CD14-positive monocyte (primary cell): ENCODE data around the gene BRSK2. TPM values are rescaled to one million over a fixed set of nuclear protein-coding genes. Genes with fewer than 3 reads are reported as not detected.

Experiments
- DNase-seq, 3 donors: peaks; one replicate each; pipeline ENCODE4 v3.0.0-alpha.2; 2011 to 2022
- H2AFZ ChIP-seq: 2 replicates; pipeline ENCODE4 v1.6.0; 2012; ENCODE audit warnings: mild to moderate bottlenecking, low read depth, low read length, inconsistent platforms; ENCODE audit not compliant: insufficient read depth, poor library complexity, severe bottlenecking
- H3K27ac ChIP-seq, 2 donors: 1 replicate in 1 of 2; 2 replicates in 1 of 2; pipeline ENCODE4 v1.5.1; 2012 to 2013; ENCODE audit warnings: low read length in 2 of 2, control low read depth in 1 of 2, inconsistent platforms in 1 of 2, low read depth in 1 of 2, mild to moderate bottlenecking in 1 of 2
- H3K27me3 ChIP-seq, 2 donors: one replicate each; pipeline versions ENCODE4 v1.6.0 to v1.6.1; 2011 to 2013; ENCODE audit warnings: low read length in 2 of 2; ENCODE audit not compliant: control insufficient read depth in 2 of 2, insufficient read depth in 2 of 2
- H3K36me3 ChIP-seq, 2 donors: replicated peaks in 1 of 2; 1 replicate in 1 of 2; 2 replicates in 1 of 2; pipeline versions ENCODE4 v1.5.1 to v1.6.1; 2012 to 2013; ENCODE audit warnings: low read length in 2 of 2, control low read depth in 1 of 2, inconsistent platforms in 1 of 2, mild to moderate bottlenecking in 1 of 2; ENCODE audit not compliant: insufficient read depth in 2 of 2, control insufficient read depth in 1 of 2
- H3K4me1 ChIP-seq, 2 donors: 1 replicate in 1 of 2; 2 replicates in 1 of 2; pipeline versions ENCODE4 v1.5.1 to v1.6.1; 2012 to 2013; ENCODE audit warnings: low read length in 2 of 2, control low read depth in 1 of 2, inconsistent platforms in 1 of 2, mild to moderate bottlenecking in 1 of 2, moderate library complexity in 1 of 2; ENCODE audit not compliant: insufficient read depth in 2 of 2, control insufficient read depth in 1 of 2
- H3K4me2 ChIP-seq: replicated peaks from 2 replicates; pipeline ENCODE3; 2012; ENCODE audit warnings: low read length, moderate library complexity, mild to moderate bottlenecking; ENCODE audit not compliant: poor library complexity, severe bottlenecking; ENCODE audit errors: extremely low read depth
- H3K4me3 ChIP-seq, 3 experiments: fragments of 200-600 bp in 1 of 3; sonication (generic) in 1 of 3; replicated peaks in 1 of 3; 1 replicate in 2 of 3; 2 replicates in 1 of 3; pipeline ENCODE4 v1.5.1; 2011 to 2013; ENCODE audit warnings: low read length in 3 of 3, mild to moderate bottlenecking in 3 of 3, control low read depth in 2 of 3, low read depth in 2 of 3, inconsistent platforms in 1 of 3, moderate library complexity in 1 of 3
- H3K79me2 ChIP-seq: 2 replicates; pipeline ENCODE4 v1.6.0; 2012; ENCODE audit warnings: mild to moderate bottlenecking, control low read depth, inconsistent platforms, low read length, moderate library complexity; ENCODE audit not compliant: insufficient read depth
- H3K9ac ChIP-seq: 2 replicates; pipeline ENCODE4 v1.6.0; 2017; ENCODE audit warnings: low read length, mild to moderate bottlenecking; ENCODE audit not compliant: insufficient read depth, poor library complexity, severe bottlenecking
- H3K9me3 ChIP-seq, 2 donors: replicated peaks in 1 of 2; 1 replicate in 1 of 2; 2 replicates in 1 of 2; pipeline versions ENCODE4 v1.5.1 to v1.6.1; 2012 to 2013; ENCODE audit warnings: low read length in 2 of 2, control low read depth in 1 of 2; ENCODE audit not compliant: control insufficient read depth in 1 of 2, insufficient read depth in 1 of 2
- H4K20me1 ChIP-seq: 2 replicates; pipeline ENCODE4 v1.6.0; 2012; ENCODE audit warnings: mild to moderate bottlenecking, low read length, control low read depth, moderate library complexity; ENCODE audit not compliant: insufficient read depth
- H3K27ac Mint-ChIP-seq, 7 donors: one replicate each; pipeline ENCODE4 v1.8.0; 2020; ENCODE audit warnings: mild to moderate bottlenecking in 7 of 7, mixed read lengths in 7 of 7, moderate library complexity in 6 of 7, inconsistent platforms in 2 of 7
- H3K27me3 Mint-ChIP-seq, 3 donors: one replicate each; pipeline ENCODE4 v1.8.0; 2021 to 2022; ENCODE audit warnings: low read depth in 3 of 3, mild to moderate bottlenecking in 3 of 3, mixed read lengths in 3 of 3, moderate library complexity in 3 of 3, inconsistent platforms in 1 of 3
- H3K36me3 Mint-ChIP-seq, 2 donors: one replicate each; pipeline ENCODE4 v1.8.0; 2020; ENCODE audit warnings: mixed read lengths in 2 of 2, inconsistent platforms in 1 of 2, mild to moderate bottlenecking in 1 of 2
- H3K4me1 Mint-ChIP-seq: one replicate; pipeline ENCODE4 v1.8.0; 2020; ENCODE audit warnings: mild to moderate bottlenecking, mixed read lengths
- H3K4me3 Mint-ChIP-seq, 2 donors: one replicate each; pipeline ENCODE4 v1.8.0; 2020; ENCODE audit warnings: mild to moderate bottlenecking in 2 of 2, mixed read lengths in 2 of 2, moderate library complexity in 1 of 2
- H3K9me3 Mint-ChIP-seq, 7 donors: one replicate each; pipeline ENCODE4 v1.8.0; 2020 to 2022; ENCODE audit warnings: mixed read lengths in 7 of 7, mild to moderate bottlenecking in 6 of 7, moderate library complexity in 6 of 7, inconsistent platforms in 2 of 7
- WGBS: methylation state at CpG from one replicate; pipeline ENCODE4 v1.1.5; 2013; ENCODE audit warnings: missing lambda C conversion rate; ENCODE audit not compliant: insufficient coverage; 5-methylcytosine and 5-hydroxymethylcytosine counted together
- intact Hi-C, 2 donors: fragments of 100-400 bp; cut with micrococcal nuclease; formaldehyde crosslinking; loops; one replicate each; pipeline versions ENCODE4 v1.15.0 to v1.15.1; 2023
- polyA plus RNA-seq, 3 donors: library from polyadenylated mRNA; depleted of rRNA in 1 of 3; unstranded in 2 of 3; stranded (reverse) in 1 of 3; fragments of 300-500 nt in 2 of 3; fragments of >200 nt in 1 of 3; fragmentation: Illumina TruSeq in 2 of 3; gene quantifications; 1 replicate in 2 of 3; 2 replicates in 1 of 3; pipeline ENCODE4 v1.2.3, GENCODE V29; 2012 to 2021
- TF ChIP-seq, protein P1 (sequence below): fragments of 200-600 bp; IDR thresholded peaks from one replicate; pipeline ENCODE4 v1.8.0; 2022; ENCODE audit warnings: antibody characterized with exemption, mild to moderate bottlenecking

The BRSK2 gene
- polyA plus RNA-seq, 3 donors, result 0.13 TPM; not detected in 2

DNA sequence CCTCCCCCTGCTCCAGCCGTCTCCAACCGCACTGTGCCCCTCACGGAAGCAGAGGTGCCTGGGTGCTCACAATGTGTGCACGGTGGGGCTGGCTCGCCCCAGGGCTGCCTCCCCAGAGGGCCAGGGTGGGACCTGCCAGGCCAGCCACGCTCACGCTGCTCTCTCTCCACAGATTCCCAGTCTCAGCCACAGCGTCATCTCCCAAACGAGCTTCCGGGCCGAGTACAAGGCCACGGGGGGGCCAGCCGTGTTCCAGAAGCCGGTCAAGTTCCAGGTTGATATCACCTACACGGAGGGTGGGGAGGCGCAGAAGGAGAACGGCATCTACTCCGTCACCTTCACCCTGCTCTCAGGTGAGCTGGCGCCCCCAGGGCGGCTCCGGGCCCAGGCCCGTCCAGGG lies 66.4 kb downstream of the BRSK2 start:
- Histone ChIP-seq H3K4me1 (no peaks in the 10 kb centered on the region), H3K9ac (no peak overlapping the region), H2AFZ (no peak overlapping the region), H3K27ac (no peak overlapping the region), H3K27me3 (no peaks in the 10 kb centered on the region), H3K36me3 (no peaks in the 10 kb centered on the region), H3K9me3 (no peaks in the 10 kb centered on the region), H4K20me1 (no peaks in the 10 kb centered on the region), H3K4me3 (no peak overlapping the region), H3K4me2 (no peak overlapping the region), H3K79me2 (no peaks in the 10 kb centered on the region)
- Mint-ChIP-seq H3K36me3 (no peaks in the 10 kb centered on the region), H3K4me1 (no peaks in the 10 kb centered on the region), H3K27ac (no peak overlapping the region), H3K4me3 (no peak overlapping the region), H3K27me3 (peaks cover 3 to 6% (median 4%) of the 10 kb centered on the region in 3 donors), H3K9me3 (peaks cover 0 to 2% (median 0%) of the 10 kb centered on the region in 7 donors)
- intact Hi-C loops, result no loop called here
- WGBS, result 94% methylated on average over 22 of the region's 22 CpGs
- TF ChIP-seq, protein P1, sequence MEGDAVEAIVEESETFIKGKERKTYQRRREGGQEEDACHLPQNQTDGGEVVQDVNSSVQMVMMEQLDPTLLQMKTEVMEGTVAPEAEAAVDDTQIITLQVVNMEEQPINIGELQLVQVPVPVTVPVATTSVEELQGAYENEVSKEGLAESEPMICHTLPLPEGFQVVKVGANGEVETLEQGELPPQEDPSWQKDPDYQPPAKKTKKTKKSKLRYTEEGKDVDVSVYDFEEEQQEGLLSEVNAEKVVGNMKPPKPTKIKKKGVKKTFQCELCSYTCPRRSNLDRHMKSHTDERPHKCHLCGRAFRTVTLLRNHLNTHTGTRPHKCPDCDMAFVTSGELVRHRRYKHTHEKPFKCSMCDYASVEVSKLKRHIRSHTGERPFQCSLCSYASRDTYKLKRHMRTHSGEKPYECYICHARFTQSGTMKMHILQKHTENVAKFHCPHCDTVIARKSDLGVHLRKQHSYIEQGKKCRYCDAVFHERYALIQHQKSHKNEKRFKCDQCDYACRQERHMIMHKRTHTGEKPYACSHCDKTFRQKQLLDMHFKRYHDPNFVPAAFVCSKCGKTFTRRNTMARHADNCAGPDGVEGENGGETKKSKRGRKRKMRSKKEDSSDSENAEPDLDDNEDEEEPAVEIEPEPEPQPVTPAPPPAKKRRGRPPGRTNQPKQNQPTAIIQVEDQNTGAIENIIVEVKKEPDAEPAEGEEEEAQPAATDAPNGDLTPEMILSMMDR, result no peak
- DNase-seq, result no peak

DNA sequence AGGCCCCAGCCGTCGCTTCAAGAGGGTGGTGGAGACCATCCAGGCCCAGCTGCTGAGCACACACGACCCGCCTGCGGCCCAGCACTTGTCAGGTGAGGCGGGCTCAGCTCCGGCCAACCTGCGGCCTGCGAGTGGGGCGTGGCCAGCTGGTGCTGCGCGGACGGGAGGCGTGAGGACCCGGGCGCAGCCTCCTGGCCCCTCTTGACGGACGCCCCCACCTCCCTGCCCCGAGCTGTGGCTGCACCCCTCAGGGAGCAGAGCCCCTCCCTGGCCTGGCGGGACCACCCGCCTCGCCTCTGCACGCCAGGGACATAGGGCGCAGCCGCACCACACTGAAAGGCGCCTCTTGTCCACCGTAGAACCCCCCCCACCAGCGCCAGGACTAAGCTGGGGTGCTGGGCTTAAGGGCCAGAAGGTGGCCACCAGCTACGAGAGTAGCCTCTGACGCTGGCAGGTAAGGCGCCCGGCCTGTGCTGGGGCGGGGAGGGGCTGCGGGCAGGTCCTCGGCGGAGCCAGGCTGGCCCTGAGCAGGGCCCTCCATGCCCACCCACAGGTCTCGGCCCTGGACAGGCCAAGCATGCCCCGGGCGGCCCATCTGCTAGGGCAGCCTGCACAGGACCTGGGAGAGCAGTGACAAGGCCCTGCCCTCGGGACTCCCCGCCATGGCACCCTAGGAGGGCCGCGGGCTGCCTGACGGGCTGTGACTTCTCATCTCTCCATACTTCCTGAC lies 67.0 kb downstream of the BRSK2 start:
- TF ChIP-seq, protein P1, result no peak
- Histone ChIP-seq H4K20me1 (no peaks in the 10 kb centered on the region), H3K27ac (no peak overlapping the region), H2AFZ (no peak overlapping the region), H3K36me3 (no peaks in the 10 kb centered on the region), H3K9ac (no peak overlapping the region), H3K27me3 (no peaks in the 10 kb centered on the region), H3K79me2 (no peaks in the 10 kb centered on the region), H3K4me3 (no peak overlapping the region), H3K4me2 (no peak overlapping the region), H3K9me3 (no peaks in the 10 kb centered on the region), H3K4me1 (no peaks in the 10 kb centered on the region)
- intact Hi-C loops, result no loop called here
- H3K36me3 Mint-ChIP-seq, result no peaks in the 10 kb centered on the region
- no peaks in the 10 kb centered on the region for H3K4me1 Mint-ChIP-seq
- H3K4me3 Mint-ChIP-seq, result no peak overlapping the region
- peaks cover 3 to 6% (median 4%) of the 10 kb centered on the region in 3 donors for H3K27me3 Mint-ChIP-seq
- no peak overlapping the region for H3K27ac Mint-ChIP-seq
- 95% methylated on average over 39 of the region's 44 CpGs for WGBS
- no peak for DNase-seq
- peaks cover 0 to 2% (median 0%) of the 10 kb centered on the region in 7 donors for H3K9me3 Mint-ChIP-seq
